Left colon (tissue), 2 donors: ENCODE data around the gene ATP6V0A1. TPM values are rescaled to one million over a fixed set of nuclear protein-coding genes. Genes with fewer than 3 reads are reported as not detected.

Experiments used
- ATAC-seq: fragments of 200-7000 bp; cut with Tn5 transposase; one replicate; pipeline ENCODE4 v1.9.1; 2020; ENCODE audit warnings: mild to moderate bottlenecking, moderate library complexity
- DNase-seq, 2 donors: peaks; one replicate each; pipeline ENCODE4 v3.0.0-alpha.2; 2020
- intact Hi-C, 2 donors: fragments of 100-400 bp; cut with DNase I in 1 of 2; cut with micrococcal nuclease in 1 of 2; formaldehyde crosslinking; loops; one replicate each; pipeline versions ENCODE4 v1.11.2 to v1.14.0; 2022; cut with DNase I, micrococcal nuclease
- total RNA-seq, 2 donors: library from RNA; stranded (reverse); fragmentation: NEBNext Ultra II Directional; extraction: Animal tissue kit (Norgen Biotek cat#: 25700); gene quantifications; one replicate each; pipeline ENCODE4 v1.2.1, GENCODE V29; 2021
- donor health status: DM: no; HTN: no; CAD: no.
- donor health status: DM: yes; HTN: yes; CAD: no.

ATP6V0A1 gene
- total RNA-seq, 2 donors from 2014 or later: 92.6 to 96.2 TPM

DNA sequence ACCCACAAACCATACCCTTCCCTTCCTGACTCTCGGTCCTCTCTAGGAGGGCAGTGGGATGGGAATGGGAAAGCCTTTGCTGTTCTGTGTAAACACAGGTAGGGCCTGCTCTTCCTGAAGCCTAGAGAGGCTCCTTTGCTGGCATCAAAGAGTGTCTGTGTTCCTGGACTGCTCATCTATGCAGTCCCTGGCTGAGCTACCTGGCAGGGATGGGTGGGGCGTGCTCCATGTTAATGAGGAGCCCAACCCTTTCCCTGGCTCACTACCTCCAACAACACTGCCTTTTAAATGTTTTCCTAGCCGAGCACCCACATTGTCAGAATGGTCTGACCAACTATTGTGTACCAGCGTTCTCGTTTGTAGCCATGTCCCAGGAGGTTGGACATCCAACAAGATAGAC is 50.7 kb downstream of the ATP6V0A1 start:
- ATAC-seq (peak; percentile 96), DNase-seq (peak; percentile 56 to 70)
- intact Hi-C loops: no loop called here

DNA sequence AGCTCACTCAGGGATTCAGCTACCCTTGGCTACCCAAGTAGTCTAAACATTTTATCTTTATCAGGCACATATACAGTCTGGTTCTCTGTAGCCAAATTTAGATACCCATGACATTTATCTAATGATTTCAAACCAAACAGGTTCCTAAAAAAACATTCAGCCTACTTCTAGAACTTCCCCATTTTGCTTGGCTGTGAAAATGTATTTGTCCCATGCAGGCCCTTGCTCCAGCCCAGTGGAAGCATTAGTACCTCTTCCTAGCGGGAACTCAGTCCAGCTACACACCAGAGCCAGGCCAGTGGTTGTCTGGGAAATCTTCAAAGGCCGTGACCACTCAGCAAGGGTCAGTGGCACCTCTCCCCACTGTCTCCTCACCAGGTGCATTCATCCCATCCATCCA is 51.2 kb downstream of the ATP6V0A1 start:
- intact Hi-C loops: no loop called here
- ATAC-seq: no peak
- no peak for DNase-seq

DNA sequence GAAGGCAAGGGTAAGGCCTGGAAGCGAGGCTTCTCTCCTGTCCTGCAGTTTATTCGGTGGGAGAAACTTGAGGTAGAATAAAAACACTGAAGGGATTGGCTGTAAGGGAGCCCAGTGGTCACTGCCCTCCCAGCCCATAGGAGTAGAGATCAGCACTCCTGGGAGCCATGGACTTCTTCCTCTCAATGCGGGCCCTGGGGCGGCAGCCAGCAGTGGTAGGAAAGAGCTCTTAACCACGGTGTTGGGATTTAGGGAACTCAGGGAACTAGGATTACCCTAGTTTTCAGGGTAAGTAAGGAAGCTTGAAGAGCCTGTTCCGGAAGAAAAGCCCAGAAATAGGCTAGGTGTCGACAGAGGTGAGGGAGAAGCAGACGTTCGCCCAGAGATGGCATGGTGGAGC is 53.6 kb downstream of the ATP6V0A1 start:
- DNase-seq (no peak), ATAC-seq (no peak)
- intact Hi-C loops: no loop called here

DNA sequence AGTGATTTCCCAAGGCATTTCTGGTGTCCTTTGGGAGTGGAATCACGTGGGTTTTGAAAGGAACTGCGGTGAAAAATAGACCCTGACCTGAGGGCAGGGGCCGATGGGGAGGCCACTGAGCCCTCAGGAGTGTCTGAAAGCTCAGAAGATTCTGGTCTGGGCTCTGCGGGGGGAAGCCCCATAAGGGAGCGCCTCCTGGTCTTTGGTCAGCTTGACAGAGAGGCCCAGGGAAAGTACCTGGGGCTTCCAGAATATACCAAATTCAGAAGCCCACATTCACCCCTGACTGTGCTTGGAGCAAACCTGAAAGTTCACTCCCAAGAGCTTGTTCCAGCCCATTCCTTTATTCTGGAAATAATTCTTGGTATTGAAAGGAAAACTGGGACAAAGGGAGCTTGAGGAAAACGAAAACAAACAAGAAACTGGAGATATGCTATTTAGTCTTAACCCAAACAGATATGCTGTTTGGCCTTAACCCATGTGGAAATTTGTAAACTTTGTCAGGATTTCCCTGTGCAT is 54.1 kb downstream of the ATP6V0A1 start:
- intact Hi-C loops: no loop called here
- DNase-seq (no peak), ATAC-seq (no peak)

DNA sequence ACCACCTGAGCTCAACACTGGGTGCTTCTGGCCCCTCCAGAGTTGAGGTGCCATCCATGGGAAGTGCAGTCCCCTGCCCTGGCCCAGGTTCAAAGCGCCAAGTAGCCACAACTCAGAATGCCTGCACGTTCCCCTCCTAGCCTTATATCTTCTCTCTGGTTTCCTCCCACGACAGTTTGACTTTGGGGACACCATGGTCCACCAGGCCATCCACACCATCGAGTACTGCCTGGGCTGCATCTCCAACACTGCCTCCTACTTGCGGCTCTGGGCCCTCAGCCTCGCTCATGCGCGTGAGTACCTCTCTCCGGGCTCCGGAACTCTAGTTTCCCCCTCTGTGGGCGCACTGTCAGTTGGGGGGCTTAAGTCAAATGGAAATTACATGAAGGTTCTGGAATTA is 55.0 kb downstream of the ATP6V0A1 start:
- intact Hi-C loops: no loop called here
- ATAC-seq (no peak), DNase-seq (no peak)

DNA sequence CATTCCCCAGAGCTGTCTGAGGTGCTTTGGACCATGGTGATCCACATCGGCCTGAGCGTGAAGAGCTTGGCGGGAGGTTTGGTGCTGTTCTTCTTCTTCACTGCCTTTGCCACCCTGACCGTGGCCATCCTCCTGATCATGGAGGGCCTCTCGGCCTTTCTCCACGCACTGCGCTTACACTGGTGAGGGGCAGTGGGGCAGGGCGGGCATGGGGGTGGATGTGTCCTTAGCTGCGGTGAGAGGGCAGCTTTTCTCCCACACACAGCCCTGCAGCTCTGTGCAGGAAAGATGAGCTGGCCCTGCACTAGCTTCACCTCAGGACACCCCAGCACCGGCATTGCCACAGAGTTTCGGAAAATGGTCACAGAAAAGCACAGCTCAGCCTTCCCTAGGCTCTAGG is 55.6 kb downstream of the ATP6V0A1 start:
- intact Hi-C loops: no loop called here
- no peak for DNase-seq
- no peak for ATAC-seq

DNA sequence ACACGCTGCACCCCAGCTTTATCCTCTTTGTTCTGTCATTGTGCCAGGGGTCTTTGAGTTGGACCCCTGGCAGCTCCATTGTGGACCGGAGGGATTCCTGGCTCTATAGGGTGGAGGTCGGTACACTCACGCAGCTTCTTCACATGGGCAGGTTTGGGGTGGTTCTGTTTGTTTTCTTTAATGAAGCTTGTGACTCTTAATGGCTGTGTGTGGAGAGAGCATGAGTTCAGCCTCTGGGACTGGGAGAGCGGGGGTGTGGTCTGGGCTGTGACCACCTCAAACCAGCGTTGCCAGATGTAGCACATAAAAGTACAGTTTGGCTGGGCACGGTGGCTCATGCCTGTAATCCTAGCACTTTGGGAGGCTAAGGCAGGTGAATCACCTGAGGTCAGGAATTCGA is 56.2 kb downstream of the ATP6V0A1 start:
- DNase-seq: no peak
- intact Hi-C loops: loop anchor here in 1 of 2 donors (5.0 kb wide), 1 partner anchor 88 kb away; no protein-coding TSS in a partner anchor

DNA sequence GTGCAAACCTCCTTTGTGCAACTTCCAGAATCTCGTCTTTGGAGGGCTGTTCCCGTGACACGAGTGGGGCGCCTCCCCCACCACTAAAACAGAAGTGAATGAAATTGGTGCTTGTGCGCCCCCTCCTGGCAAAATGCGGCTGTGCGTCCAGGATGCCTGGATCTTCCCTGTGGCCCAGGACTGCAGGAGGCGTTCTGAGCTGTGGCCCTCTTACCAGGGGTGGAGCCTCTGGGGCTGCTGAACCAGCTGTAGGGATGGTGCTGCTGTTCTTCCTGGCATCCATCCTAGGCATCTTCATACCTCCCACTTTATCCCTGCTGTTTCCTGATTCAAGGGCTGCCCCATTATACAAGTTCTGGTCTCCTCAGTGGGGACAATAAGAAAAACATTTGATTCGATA is 58.8 kb downstream of the ATP6V0A1 start:
- ATAC-seq (peak; percentile 73), DNase-seq (peak; percentile 88 to 93)
- intact Hi-C loops: loop anchor here in 1 of 2 donors (5.0 kb wide), 1 partner anchor 90 kb away; no protein-coding TSS in a partner anchor

More for the DNA sequence above, 56.2 kb downstream of the ATP6V0A1 start:
- no peak for ATAC-seq

DNA sequence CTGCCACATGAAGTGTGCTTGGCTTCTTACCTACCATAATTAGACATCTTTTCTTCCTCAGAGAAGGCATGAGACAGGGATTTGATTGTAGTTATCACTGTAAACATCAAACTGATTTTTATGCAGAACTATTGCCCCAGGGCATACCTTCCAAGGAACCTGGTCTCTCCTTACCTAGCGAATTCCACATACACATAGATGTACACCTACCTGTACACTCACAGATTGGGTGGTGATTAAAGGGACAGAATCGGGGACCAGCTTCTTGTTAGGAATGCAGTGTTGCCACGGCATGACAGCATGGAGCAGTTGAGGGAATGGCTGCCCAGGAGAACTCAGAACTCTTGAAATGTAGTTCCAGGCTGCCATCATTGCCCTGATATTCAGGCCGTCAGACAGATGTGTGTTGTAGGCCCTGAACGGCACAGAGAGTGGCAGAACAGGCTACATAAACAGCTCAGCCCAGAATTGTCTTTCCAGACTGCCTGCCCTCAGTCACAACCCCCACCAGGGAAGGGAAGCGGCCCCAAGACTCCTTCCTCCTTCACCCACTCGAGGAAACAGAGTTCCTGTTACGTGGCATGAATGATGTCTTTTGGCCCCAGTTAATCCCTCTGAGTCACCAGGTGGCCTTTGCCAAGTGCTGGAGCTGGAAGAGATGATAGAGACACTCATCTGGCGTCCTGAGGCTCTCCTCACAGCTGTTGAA is 59.5 kb downstream of the ATP6V0A1 start:
- intact Hi-C loops: loop anchor here in 1 of 2 donors (5.0 kb wide), 1 partner anchor 91 kb away; no protein-coding TSS in a partner anchor
- DNase-seq (peak; percentile 73 to 91), ATAC-seq (peak; percentile 70)

DNA sequence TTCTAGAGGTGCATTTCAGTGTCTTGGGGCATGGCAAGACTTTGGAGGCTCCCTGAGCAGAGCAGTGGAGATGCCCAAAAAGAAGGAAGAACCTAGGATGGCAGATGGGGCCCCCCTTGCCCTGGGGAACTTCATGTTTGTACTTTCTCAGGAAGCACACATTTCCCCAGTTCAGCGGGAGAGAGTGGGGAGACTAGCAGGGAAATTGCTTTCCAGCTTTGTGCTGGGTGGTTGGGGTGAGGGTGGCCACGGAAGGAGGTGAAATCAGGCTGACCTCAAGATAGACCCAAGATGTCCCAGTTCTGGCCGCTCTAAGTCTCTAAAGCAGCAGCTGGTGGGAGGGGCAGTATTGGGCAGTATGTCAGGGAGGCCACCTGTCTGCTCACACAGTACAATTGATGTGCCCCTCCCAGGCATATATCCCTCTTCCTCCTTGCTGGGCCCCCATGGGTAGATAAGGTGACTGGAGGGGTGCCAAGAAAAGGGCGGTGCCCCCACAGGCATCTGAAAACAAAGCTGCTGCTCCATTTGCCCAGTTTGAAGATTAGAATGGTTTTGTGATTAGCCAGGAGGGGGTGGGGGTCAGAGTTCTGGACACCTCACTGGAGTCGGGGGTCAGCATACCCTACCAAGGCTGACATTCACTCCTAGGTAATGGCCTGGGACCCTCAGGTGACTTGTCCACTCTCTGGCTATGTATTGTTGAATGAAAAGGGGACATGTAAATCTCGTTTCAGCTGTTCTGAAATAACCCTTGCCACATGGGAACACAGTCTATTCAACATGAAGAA is 60.3 kb downstream of the ATP6V0A1 start:
- intact Hi-C loops: loop anchor here in 1 of 2 donors (5.0 kb wide), 1 partner anchor 92 kb away; no protein-coding TSS in a partner anchor
- ATAC-seq (peak; percentile 80), DNase-seq (peak; percentile 93 to 94)

DNA sequence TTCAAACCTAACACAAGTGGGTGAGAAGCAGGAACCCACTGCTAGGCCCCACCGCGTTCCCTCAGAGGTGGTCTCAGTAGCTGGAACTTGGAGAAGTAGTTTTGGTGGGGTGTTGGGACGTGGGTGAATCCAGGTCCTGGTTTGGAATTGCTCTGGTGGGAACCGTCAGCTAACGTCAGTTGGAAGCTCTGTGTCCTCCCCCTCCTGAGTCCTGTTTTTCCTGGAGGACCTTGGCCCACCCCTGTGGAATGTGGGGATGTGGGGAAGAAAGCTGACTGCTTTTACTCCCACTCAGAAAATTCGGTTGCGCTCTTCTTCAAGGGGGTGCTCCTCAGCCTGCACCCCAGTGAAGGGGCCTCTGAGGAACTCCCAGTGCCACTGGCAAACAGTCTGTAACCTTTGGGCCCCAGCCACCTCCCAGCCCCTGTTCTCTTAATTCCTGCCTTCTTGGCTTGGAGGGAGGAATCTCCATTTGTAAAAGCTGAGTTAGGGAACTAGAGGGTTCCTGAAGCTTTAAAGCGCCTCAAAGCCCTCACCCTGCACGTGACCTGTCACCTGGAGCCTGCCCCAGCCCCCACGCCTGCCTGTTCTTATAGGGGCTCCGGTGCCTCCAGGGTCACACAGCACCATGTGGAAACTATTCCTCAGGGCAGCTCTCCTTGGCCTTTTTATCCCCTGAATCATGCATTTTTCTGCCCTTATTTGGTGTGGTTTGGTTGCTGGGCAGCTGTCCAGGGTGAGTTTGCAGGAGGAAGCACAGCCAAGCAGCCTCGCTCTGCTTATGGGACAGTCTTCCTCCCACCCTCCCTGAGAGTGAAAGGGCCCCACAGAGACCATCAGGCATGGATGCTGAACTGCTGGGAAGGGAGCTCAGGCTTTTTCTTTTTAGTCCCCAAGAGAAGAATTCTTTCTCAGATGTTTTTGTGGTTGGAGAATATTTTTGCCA is 61.1 kb downstream of the ATP6V0A1 start:
- intact Hi-C loops: loop anchor here (5.0 to 10.0 kb wide), 3 partner anchors 93 to 205 kb away; partner anchors contain the start of gene CAVIN1 (in 1 of the 2)
- DNase-seq (peak; percentile 79 to 90), ATAC-seq (peak; percentile 31)

DNA sequence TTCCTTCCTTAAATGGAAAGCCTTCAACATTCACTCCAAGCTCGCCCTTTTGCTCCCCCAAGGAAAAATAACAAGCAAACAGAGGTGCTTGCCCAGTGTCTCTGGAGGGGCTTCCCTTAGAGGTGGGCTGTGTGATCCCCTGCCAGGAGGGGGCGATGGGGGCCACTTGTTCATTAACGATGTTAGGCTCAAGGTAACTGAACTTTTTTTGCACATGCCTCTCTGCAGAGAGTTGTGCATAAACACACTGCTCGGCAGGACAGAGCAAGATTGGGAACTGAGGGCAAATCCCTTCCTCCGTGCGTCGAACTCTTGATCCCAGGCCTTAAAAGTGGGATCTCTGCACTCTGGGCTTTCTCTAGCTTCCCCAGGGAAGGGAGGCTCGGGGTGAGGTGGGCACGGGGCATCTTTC is 61.9 kb downstream of the ATP6V0A1 start:
- DNase-seq (no peak), ATAC-seq (no peak)
- intact Hi-C loops: loop anchor here (10.0 kb wide), 2 partner anchors 96 to 206 kb away; partner anchors contain the start of gene CAVIN1 (in 1 of the 2)

DNA sequence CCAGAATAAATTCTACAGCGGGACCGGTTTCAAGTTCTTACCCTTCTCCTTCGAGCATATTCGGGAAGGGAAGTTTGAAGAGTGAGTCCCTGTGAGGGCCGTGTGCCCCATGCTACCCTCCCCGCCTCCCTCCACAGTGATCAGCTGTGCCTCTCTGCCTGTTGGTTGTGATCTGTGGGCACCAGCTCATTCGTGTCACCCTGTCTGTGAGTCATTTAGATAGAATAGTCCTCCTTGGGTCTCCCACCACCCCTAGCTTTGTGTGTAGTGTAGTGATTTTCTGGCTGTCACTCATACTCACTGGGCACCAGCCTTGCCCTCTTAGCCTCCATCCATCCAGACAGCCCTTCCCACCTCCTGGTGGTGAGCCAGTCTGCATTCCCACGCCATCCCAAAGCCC is 62.4 kb downstream of the ATP6V0A1 start:
- intact Hi-C loops: loop anchor here (10.0 kb wide), 2 partner anchors 96 to 206 kb away; partner anchors contain the start of gene CAVIN1 (in 1 of the 2)

DNA sequence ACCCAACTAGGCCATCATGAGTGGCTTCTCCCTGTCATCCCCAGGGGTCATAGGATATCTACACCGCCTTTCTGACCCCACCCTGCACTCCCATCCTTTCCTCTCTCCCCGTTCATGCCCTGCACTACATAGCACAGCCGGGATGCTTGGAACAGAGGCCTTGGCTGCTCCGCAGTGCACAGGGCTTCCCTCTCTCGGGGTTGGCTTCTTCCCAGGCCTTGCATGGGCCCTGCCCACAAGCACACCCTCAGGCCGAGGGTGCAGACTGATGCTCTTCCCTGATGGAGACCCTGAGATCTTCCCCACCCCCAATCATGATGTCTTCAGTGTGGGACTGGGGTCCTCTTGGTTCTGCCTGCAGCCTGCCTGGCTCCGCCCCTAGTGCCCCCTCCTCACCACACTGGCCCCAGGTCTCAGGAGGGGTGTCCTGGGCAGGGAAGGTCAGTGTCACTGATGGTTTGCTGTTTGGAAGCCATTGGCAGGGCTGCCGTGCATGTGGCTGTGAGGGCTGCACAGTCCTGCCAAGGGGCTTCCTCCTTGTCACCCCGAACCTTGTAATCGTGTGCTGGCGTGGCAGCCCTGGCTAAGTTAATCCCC is 63.1 kb downstream of the ATP6V0A1 start:
- ATAC-seq (no peak), DNase-seq (peak in 1 of 2 donors; percentile 53)
- intact Hi-C loops: loop anchor here (10.0 kb wide), 2 partner anchors 97 to 207 kb away; partner anchors contain the start of gene CAVIN1 (in 1 of the 2)

More for the DNA sequence above, 62.4 kb downstream of the ATP6V0A1 start:
- no peak for ATAC-seq
- DNase-seq: no peak

DNA sequence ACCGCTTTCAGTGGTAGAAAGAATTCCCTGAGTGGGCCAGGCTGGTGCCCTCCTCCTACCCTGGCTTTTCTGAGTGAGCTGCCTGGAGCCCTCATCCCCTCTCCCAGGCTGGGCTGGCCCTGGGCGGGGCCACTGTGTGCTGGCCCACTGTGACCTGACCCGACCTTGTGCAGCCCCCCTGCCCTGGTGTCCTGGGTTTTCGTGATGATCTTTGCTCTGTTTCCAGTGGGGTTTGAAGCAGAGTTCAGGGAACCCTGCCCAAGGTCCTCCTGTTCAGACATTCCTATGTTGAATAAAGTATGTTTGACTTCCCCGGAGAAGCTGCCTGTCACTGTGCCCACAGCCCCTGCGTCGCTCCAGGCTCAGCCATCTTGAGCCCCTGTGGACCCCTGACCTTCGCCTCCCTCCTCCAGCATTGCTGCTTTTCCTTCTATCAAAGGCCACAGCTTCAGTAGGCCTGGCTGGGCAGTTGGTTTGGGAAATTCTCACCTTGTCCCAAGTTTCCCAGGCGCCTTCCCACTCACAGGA is 63.6 kb downstream of the ATP6V0A1 start:
- DNase-seq (no peak), ATAC-seq (no peak)
- intact Hi-C loops: loop anchor here (10.0 kb wide), 2 partner anchors 98 to 208 kb away; partner anchors contain the start of gene CAVIN1 (in 1 of the 2)

DNA sequence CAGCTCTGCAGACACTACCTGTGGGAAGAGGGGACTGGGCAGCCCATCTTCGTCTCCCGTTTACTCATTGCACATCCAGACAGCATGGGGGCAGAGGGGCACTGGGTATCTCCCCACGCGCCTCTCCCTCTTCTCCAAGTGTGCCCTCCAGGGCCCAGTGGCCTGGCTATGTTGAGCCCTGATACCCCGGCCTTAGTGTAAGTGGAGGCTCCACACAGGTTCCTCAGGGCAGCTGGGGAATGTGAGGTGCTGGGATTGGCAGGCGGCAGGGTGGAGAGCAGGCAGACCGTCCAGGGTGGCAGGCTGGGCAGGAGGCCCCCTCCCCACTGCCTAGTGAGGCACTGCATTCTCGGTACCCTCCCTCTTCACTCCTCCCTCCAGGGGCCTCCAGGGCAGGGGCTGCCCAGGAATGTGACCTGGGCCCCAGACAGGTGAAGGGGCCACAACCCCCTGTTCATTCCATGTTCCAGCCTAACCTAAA is 64.2 kb downstream of the ATP6V0A1 start:
- intact Hi-C loops: loop anchor here (10.0 kb wide), 2 partner anchors 98 to 208 kb away; partner anchors contain the start of gene CAVIN1 (in 1 of the 2)
- no peak for DNase-seq
- no peak for ATAC-seq

DNA sequence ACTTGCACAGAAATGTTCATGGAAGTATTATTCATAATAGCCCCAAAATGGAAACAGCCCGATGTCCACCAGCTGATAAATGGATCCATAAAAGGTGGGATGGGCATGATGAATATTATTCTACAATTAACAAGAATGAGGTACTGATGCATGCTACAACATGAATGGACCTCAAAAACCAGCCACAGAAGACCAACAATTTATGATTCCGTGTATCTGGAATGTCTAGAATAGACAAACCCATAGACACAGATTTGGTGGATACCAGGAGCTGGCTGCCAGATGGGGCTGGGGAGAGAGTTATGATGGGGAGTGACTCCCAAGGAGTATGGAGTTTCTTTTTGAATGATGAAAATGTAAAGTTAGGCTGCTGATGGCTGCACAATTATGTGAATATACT is 66.5 kb downstream of the ATP6V0A1 start:
- intact Hi-C loops: loop anchor here (10.0 kb wide), 2 partner anchors 100 to 210 kb away; partner anchors contain the start of gene CAVIN1 (in 1 of the 2)
- no peak for DNase-seq
- no peak for ATAC-seq
